Motor neuron (in vitro differentiated cells): Measurements from ENCODE around the gene FOXB1. TPM values are rescaled to one million over a fixed set of nuclear protein-coding genes. Genes with fewer than 3 reads are reported as not detected.

Experiments used
- ATAC-seq, 8 experiments: fragments of 200-7000 bp; cut with Tn5 transposase; replicated peaks in 6 of 8; 2 replicates each; pipeline ENCODE4 v1.8.0; 2021; ENCODE audit warnings: mild to moderate bottlenecking in 8 of 8, moderate library complexity in 8 of 8
- H3K27ac ChIP-seq, 2 donors: fragments of 250-450 bp; sonication (Bioruptor Pico); 2 replicates each; pipeline ENCODE4 v1.9.0; 2021; ENCODE audit warnings: antibody characterized with exemption in 2 of 2, mild to moderate bottlenecking in 2 of 2, moderate library complexity in 1 of 2
- H3K4me1 ChIP-seq, 2 donors: fragments of 250-450 bp; sonication (Bioruptor Pico); replicated peaks in 1 of 2; 2 replicates each; pipeline ENCODE4 v1.6.1; 2021; ENCODE audit warnings: antibody characterized with exemption in 2 of 2, mild to moderate bottlenecking in 2 of 2, moderate library complexity in 1 of 2
- H3K4me3 ChIP-seq, 5 donors: fragments of 250-450 bp; sonication (Bioruptor Pico); 2 replicates each; pipeline ENCODE4 v1.9.0; 2021; ENCODE audit warnings: antibody characterized with exemption in 5 of 5, mild to moderate bottlenecking in 5 of 5, moderate library complexity in 4 of 5
- WGBS, 10 experiments: fragments of 450-650 bp; shearing (Covaris generic); methylation state at CpG; one replicate each; pipeline ENCODE4 v1.0.0; 2022; 5-methylcytosine and 5-hydroxymethylcytosine counted together
- in situ Hi-C, 9 experiments: fragments of 400-800 bp; cut with MboI; loops; one replicate each; pipeline ENCODE4 v1.15.0; 2021; ENCODE audit warnings: low sequenced_read_pairs in 9 of 9, low pct_unique_long_range_greater_than_20kb in 2 of 9; ENCODE audit not compliant: unreplicated experiment in 9 of 9
- total RNA-seq, 8 experiments: library from RNA; unstranded; fragments of 300-600 nt; gene quantifications; 2 replicates each; pipeline versions ENCODE4 v1.2.3 to v1.2.4, GENCODE V29; 2022

FOXB1 gene
- total RNA-seq = 10 to 100 TPM in 2 of 8 experiments, 1 to 10 TPM in 3, under 1 TPM in 1, not detected in 2; 0.28 to 13.6 (median 7.9) TPM

DNA sequence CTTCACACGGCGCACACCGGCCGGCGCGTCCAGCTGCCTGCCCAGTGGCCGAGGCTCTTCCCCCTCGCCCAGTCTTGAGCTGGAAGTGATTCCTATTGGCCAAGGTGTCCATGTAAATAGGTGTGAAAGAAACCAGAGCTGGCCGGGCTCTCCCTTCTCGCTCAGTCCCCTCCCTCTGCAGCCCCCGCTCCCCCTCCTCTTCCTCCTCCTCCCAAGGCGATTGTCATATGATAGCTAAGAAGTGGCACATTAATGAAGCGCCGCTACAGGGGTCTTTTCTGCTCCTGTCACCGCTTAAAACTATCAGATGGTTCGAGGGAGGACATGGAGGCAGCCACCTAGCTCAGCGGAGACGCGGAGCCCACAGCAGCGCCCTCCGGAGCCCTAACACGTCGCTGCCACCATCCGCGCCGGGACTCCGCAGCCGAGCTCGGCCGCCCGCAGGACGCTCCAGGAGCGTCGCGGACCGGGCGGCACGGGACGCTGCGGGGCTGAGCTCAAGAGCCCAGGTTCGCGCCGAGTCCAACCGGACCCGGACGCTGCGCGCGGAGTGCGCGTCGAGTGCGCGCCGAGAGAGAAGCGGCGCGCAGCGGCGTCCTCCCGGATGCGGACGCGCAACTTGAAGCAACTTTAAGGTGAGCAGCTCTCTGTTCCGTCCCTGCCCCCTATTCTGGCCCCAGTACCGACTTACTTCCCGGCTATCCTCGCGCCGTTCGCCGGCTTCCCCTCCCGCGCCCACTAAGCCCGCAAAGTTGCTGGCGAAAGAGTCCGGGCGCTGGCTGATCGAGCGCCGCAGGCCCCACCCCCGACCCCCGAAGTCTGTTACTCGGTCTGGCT, at the start of gene FOXB1:
Gene FOXB1 (plus strand): TSS at position 303 of the 837 bp plus-strand sequence. CDS start 653 bp downstream, outside the sequence.
- H3K27ac ChIP-seq = peak within 1 kb of the TSS; percentile 41 to 57
- peak in 6 of 8 experiments; percentile 26 to 65 (median 59) for ATAC-seq
- WGBS, 10 experiments = 0 to 6% (median 0%) methylated on average over 1 to 20 of the region's 84 CpGs; no CpG with 5 or more reads in 5 of the 10 experiments
- in situ Hi-C loops = no loop called here
- peak within 1 kb of the TSS; percentile 43 to 65 (median 56) for H3K4me3 ChIP-seq
- peaks cover 3 to 14% of the 10 kb centered on the region in 2 donors for H3K4me1 ChIP-seq

DNA sequence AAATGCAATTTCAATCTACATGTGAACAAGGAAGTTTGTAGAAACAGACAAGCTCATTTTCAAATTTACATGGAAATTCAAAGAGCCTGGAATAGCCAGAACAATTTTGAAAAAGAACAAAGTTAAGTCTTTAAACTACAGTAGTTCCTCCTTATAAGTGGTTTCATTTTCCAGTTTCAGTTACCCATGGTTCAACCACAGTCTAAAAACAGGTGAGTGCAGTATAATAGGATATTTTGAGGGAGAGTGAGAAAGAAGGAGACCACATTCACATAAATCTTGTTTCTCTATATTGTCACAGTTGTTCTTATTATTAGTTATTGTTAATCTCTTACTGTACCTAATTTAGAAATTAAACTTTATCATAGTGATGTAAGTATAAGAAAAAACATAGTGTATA, 45.8 kb upstream of the FOXB1 start:
- in situ Hi-C loops = no loop called here

DNA sequence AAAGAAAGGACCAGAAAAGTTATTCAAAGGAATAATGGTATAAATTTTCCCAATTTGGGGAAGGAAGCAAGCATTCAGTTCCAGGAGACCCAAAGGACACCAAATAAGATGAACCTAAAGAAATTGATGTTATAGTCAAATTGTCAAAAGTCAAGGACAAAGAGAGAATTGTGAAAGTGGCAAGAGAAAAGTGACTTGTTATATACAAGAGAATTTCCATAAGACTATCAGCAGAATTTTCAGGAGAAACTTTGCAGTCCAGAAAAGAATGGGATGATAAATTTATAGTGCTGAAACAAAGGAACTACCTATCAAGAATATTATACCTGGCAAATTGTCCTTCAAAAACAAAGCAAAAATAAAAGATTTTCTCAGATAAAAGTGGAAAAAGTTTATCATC, 43.8 kb upstream of the FOXB1 start:
- no peak for ATAC-seq
- H3K4me1 ChIP-seq = no peaks in the 10 kb centered on the region
- in situ Hi-C loops = no loop called here
- no peak overlapping the region for H3K4me3 ChIP-seq
- H3K27ac ChIP-seq = no peak overlapping the region

More for the DNA sequence above, 45.8 kb upstream of the FOXB1 start:
- no peak for ATAC-seq
- Histone ChIP-seq H3K27ac (no peak overlapping the region), H3K4me1 (peaks cover 4 to 7% of the 10 kb centered on the region in 2 donors), H3K4me3 (no peak overlapping the region)

DNA sequence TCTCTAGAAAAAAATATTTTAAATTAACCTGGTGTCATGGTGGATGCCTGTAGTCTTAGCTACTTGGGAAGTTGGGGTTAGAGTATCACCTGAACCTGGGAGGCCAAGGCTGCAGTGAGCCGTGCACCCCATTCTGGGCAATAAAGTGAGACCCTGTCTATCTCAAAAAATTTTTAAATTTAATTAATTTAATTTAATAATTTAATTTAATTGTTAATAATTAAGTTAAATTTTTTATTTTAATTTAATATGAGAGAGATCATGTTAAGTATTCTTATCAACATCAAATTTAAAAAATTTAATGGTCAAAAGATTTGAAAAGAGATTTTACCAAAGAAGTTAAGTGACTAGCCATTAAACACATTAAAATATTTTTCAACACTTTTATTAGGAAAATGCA, 40.8 kb upstream of the FOXB1 start:
- in situ Hi-C loops = no loop called here
- Histone ChIP-seq H3K4me1 (no peaks in the 10 kb centered on the region), H3K27ac (no peak overlapping the region), H3K4me3 (no peak overlapping the region)
- no peak for ATAC-seq
- 0 to 100% (median 91%) methylated on average over 1 of the region's 1 CpG; no CpG with 5 or more reads in 3 of the 10 experiments for WGBS, 10 experiments

DNA sequence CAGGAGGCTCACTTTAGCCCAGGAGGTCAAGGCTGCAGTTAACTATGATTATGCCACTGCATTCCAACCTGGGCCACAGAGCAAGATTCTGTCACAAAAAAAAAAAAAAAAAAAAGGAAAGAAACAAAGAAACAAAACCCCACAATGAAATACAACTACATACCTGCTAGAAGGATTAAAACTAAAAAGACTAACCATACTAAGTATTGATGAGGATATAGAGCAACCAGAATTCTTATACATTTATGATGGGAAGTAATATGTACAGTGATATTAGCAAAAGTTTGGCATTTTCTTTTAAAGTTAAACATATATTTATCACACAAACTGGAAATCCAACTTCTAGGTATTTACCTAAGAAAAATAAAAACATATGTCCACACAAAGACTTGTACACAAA, 40.2 kb upstream of the FOXB1 start:
- no peak for ATAC-seq
- Histone ChIP-seq H3K4me3 (no peak overlapping the region), H3K27ac (no peak overlapping the region), H3K4me1 (no peaks in the 10 kb centered on the region)
- in situ Hi-C loops = no loop called here

DNA sequence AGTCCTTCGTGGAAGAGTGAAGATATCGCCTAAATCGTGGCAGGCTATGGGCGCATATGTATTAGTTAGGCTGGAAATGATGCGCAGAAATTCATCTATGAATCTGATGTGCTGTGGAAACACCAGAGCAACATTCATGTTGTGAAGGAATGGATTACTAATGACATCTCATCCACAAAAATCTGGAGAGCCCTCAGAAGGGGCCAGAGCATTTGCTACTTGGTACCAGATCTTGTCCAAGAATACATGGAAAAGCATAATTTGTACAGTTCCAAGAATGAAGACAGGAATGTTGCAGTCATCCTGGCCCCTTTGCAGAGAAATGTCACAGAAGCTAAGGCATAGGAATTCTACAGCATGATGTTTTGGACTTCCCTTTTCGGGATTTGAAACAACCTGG, 38.4 kb upstream of the FOXB1 start:
- H3K4me1 ChIP-seq = no peaks in the 10 kb centered on the region
- ATAC-seq = no peak
- no peak overlapping the region for H3K4me3 ChIP-seq
- WGBS, 10 experiments = 56 to 100% (median 98%) methylated on average over 1 to 6 of the region's 6 CpGs; no CpG with 5 or more reads in 1 of the 10 experiments
- H3K27ac ChIP-seq = no peak overlapping the region
- in situ Hi-C loops = no loop called here

DNA sequence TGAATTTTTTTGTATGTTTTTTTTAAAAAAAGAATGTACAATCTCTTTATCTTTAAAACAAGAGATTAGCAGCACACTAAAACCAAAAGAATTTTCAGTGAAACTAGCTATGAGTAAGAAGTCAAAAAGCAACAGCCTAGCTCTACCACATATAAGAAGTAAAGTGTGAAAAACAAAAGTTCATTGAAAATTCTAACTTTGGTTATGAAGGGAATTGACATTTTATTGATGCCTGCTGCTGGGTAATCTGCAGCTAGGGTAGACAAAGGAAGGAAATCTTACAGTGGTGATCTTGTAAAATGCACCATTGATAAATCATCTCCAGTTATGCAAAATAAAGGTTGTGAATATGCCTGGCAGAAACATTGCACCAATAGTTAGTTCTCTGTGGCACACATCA, 37.8 kb upstream of the FOXB1 start:
- in situ Hi-C loops = no loop called here

DNA sequence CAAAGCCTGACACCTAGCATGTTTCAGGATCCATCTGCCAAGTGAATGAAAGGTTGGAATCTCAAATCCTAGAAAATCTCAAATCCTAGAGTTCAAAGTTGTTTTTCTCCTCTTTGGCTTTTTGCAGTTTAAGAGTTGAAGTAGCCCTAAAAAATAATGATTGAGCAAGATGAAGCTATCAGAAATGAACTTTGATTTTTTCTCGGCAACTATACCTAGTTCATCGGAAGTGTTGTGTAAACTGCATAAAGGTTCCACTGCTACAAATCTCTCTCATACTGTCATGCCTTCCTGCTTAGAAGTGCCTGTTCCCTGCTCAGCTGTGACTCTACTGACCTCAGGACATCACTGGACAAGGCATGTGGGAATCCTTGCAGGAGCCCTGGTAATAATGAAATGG, 35.8 kb upstream of the FOXB1 start:
- ATAC-seq = no peak
- in situ Hi-C loops = no loop called here
- 76 to 100% (median 84%) methylated on average over 1 to 2 of the region's 2 CpGs; no CpG with 5 or more reads in 3 of the 10 experiments for WGBS, 10 experiments

More for the DNA sequence above, 37.8 kb upstream of the FOXB1 start:
- no peaks in the 10 kb centered on the region for H3K4me1 ChIP-seq
- H3K27ac ChIP-seq = no peak overlapping the region
- ATAC-seq = no peak
- no peak overlapping the region for H3K4me3 ChIP-seq

DNA sequence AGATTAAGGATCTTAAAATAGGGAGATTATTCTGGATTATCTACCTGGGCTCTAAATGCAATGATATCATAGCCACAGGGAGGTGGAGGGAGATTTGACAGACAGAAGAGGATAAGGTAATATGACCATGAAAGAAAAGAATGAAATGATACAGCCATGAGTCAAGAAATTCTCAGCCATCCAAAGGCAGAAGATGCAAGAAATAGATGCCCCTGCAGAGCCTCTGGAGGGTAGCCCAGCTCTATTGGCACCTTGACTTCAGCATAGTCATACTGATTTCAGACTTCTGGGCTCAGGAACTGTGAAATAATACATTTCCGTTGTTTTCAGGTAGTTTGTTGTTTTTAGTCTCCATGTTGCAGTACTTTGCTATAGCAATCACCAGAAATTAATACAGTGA, 31.9 kb upstream of the FOXB1 start:
- H3K4me1 ChIP-seq = no peaks in the 10 kb centered on the region
- 0 to 100% (median 83%) methylated on average over 1 of the region's 1 CpG; no CpG with 5 or more reads in 5 of the 10 experiments for WGBS, 10 experiments
- H3K27ac ChIP-seq = no peak overlapping the region
- no peak for ATAC-seq
- in situ Hi-C loops = no loop called here
- no peak overlapping the region for H3K4me3 ChIP-seq

More for the DNA sequence above, 35.8 kb upstream of the FOXB1 start:
- Histone ChIP-seq H3K27ac (no peak overlapping the region), H3K4me1 (no peaks in the 10 kb centered on the region), H3K4me3 (no peak overlapping the region)

DNA sequence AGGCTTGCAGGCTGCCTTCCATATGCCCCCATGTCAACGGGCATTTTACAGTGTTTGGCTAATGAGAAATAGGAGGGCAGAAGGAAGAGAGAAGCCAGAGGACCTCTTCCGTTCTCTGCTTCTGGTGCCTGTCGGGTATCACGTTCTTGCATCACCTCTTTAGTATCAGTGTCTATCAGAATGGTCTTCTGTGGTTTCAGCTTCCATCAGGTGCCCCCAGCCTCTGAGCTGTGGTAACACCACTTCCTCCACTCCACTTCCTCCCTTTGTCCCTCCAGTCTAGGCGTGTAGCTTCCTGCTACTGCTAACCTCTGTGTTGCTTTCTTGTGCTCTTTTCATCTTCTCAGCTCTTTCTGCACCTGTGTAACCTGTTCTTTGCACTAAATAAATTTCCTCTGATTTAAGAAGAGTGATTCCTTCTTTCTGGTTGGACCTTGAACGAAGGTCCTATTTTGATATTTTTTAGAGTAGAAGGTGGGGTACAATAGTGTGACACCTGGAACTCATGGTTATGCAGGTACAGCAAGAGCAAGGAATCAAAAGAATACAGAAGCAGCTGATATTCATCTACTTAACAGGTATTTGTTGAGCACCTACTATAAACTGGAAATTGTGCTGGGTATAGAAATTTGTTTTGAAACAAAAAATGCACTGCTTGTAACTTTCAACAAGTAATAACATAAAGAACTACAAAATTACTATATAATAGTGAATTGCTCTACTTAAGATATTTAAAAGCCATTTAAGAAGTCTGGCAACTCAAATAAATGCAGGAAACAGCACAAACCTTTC, 27.4 kb upstream of the FOXB1 start:
- in situ Hi-C loops = no loop called here
- 0 to 100% (median 89%) methylated on average over 1 to 6 of the region's 6 CpGs for WGBS, 10 experiments
- ATAC-seq = no peak
- Histone ChIP-seq H3K27ac (no peak overlapping the region), H3K4me1 (no peaks in the 10 kb centered on the region), H3K4me3 (no peak overlapping the region)

DNA sequence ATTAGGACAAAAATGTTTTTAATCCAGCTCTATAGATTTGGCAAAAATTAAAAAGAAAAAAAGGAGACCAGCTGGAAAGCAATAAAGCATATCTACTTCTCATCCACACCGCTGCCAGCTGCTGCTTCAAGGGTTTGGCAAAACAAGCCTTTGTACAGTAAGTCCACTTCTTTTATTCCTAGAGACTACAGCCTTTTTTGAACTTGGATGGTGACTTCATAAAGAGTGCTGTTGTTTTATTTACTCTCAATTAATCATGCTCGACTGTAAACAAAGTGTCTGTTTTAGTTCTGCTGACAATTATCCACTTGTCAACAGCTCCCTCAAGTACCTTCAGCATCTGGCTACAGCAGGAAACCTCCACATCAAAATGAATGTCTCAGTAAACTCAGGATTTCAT, 12.3 kb upstream of the FOXB1 start:
- Histone ChIP-seq H3K27ac (no peak overlapping the region), H3K4me3 (no peak overlapping the region), H3K4me1 (peaks cover 23 to 34% of the 10 kb centered on the region in 2 donors)
- ATAC-seq = peak in 3 of 8 experiments; percentile 26 to 53 (median 47)
- in situ Hi-C loops = no loop called here
- WGBS, 10 experiments = 8 to 80% (median 56%) methylated on average over 1 to 2 of the region's 2 CpGs

DNA sequence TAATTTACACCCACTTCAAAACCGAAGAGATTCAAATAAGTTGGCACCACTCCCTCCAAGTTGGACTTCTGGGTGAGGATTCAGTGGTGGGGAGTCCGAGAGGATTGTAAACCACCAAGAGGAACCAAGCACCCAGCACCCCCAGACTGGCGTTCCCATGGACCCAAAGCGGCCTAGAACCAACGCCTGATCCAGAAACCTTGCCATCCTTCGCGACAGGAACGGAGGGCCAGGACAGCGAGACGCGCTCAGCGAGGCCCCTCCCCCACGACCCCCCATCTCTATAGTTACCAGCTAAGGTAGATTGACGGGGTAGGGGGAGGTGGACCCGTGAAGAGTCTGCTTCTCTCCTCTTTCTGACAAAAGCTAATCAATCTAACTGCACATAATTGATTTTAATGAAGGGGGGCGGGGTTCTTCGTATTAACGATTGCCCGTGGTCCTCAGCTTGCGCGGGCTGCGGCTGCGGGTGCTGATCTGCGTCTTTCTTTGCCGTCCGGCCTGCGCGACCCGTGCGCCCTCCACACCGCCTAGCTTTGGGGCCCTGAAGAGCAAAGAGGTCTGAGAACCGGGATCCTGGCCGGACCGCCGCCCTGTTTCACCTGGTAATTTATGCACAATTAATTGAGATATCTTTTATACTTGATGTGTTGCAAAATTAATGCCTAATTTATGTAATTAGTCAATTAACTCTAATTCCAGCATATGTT, 10.9 kb upstream of the FOXB1 start:
- Histone ChIP-seq H3K27ac (no peak overlapping the region), H3K4me3 (no peak overlapping the region), H3K4me1 (peaks cover 23 to 37% of the 10 kb centered on the region in 2 donors)
- no peak for ATAC-seq
- in situ Hi-C loops = no loop called here
- 20 to 100% (median 90%) methylated on average over 1 to 31 of the region's 35 CpGs for WGBS, 10 experiments

DNA sequence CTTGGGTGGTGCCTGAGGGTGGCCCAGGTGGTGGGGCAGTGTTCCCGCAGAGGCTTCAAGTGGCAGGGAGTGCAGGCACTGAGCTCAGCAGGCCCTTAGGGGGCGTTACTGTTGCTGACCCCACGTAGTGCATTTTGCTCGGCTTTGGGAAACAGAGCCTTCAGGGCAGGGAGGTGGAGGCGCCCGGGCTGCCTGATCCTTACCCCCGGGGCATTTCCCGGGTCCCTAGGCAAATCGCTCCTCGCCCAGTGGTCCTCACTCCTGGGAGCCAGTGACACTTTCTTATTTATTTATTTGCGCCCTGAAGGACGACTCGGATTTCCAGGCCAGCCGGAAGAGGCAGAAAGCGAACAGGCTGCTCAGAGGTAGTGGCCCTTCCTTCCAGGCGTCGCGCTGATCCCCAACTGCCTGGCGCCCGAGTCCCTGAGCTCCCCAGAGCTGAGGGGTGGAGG, 10.1 kb upstream of the FOXB1 start:
- Histone ChIP-seq H3K27ac (no peak overlapping the region), H3K4me1 (peaks cover 27 to 41% of the 10 kb centered on the region in 2 donors), H3K4me3 (no peak overlapping the region)
- in situ Hi-C loops = no loop called here
- WGBS, 10 experiments = 0 to 63% (median 51%) methylated on average over 1 to 7 of the region's 20 CpGs; no CpG with 5 or more reads in 4 of the 10 experiments
- peak in 1 of 8 experiments; percentile 36 for ATAC-seq
